Keratinocyte (primary cell): ENCODE measurements around the gene LONP1. TPM values are rescaled to one million over a fixed set of nuclear protein-coding genes. Genes with fewer than 3 reads are reported as not detected.

Experiments
- DNase-seq: peaks from one replicate; pipeline ENCODE4 v3.0.0-alpha.2; 2011; ENCODE audit warnings: low read depth, missing footprints, low spot score
- FAIRE-seq: peaks from 2 replicates; lab custom pipeline; 2011; peaks lifted over from hg19 to GRCh38; lab: Jason Lieb, UNC
- H2AFZ ChIP-seq: 2 replicates; pipeline ENCODE4 v1.6.0; 2012; ENCODE audit warnings: low read length, control low read depth, inconsistent platforms; ENCODE audit not compliant: control insufficient read depth
- H3K27ac ChIP-seq: 2 replicates; pipeline ENCODE4 v1.5.1; 2011; ENCODE audit warnings: low read length; ENCODE audit not compliant: control insufficient read depth, insufficient read depth
- H3K27me3 ChIP-seq: 3 replicates; pipeline ENCODE4 v1.6.0; 2011; ENCODE audit warnings: low read length; ENCODE audit not compliant: control insufficient read depth, insufficient read depth; ENCODE audit errors: extremely low read depth
- H3K36me3 ChIP-seq, 2 experiments: 2 replicates in 1 of 2; 3 replicates in 1 of 2; pipeline ENCODE4 v1.5.1; 2011; ENCODE audit warnings: low read length in 2 of 2, mild to moderate bottlenecking in 1 of 2; ENCODE audit not compliant: control insufficient read depth in 2 of 2, insufficient read depth in 2 of 2; ENCODE audit errors: extremely low read depth in 1 of 2
- H3K4me1 ChIP-seq: 3 replicates; pipeline ENCODE4 v1.5.1; 2011; ENCODE audit warnings: low read length; ENCODE audit not compliant: control insufficient read depth, insufficient read depth; ENCODE audit errors: extremely low read depth
- H3K4me2 ChIP-seq: 3 replicates; pipeline ENCODE4 v1.6.0; 2011; ENCODE audit warnings: low read depth, low read length; ENCODE audit not compliant: control insufficient read depth, insufficient read depth; ENCODE audit errors: extremely low read depth
- H3K4me3 ChIP-seq, 3 experiments: fragments of 200-600 bp in 1 of 3; sonication (generic) in 1 of 3; 2 replicates in 2 of 3; 3 replicates in 1 of 3; pipeline ENCODE4 v1.5.1; 2011 to 2016; ENCODE audit warnings: low read length in 3 of 3, mild to moderate bottlenecking in 3 of 3, control low read depth in 2 of 3, inconsistent platforms in 1 of 3, low read depth in 1 of 3, mixed read lengths in 1 of 3, mixed run types in 1 of 3, moderate library complexity in 1 of 3; ENCODE audit not compliant: control insufficient read depth in 2 of 3, insufficient read depth in 2 of 3; ENCODE audit errors: extremely low read depth in 1 of 3
- H3K79me2 ChIP-seq: 2 replicates; pipeline ENCODE4 v1.6.0; 2012; ENCODE audit warnings: low read length; ENCODE audit not compliant: control insufficient read depth, insufficient read depth
- H3K9ac ChIP-seq: 3 replicates; pipeline ENCODE4 v1.6.0; 2011; ENCODE audit warnings: low read length; ENCODE audit not compliant: control insufficient read depth, insufficient read depth; ENCODE audit errors: extremely low read depth
- H3K9me1 ChIP-seq: 3 replicates; pipeline ENCODE4 v1.6.0; 2011; ENCODE audit warnings: low read length; ENCODE audit not compliant: control insufficient read depth, insufficient read depth; ENCODE audit errors: extremely low read depth
- H3K9me3 ChIP-seq: 2 replicates; pipeline ENCODE4 v1.5.1; 2012; ENCODE audit warnings: low read depth, low read length; ENCODE audit not compliant: control insufficient read depth
- H4K20me1 ChIP-seq: 3 replicates; pipeline ENCODE4 v1.6.0; 2011; ENCODE audit warnings: low read length; ENCODE audit not compliant: control insufficient read depth, insufficient read depth; ENCODE audit errors: extremely low read depth
- CTCF ChIP-seq, 3 experiments: IDR thresholded peaks in 1 of 3; conservative IDR thresholded peaks in 1 of 3; optimal IDR thresholded peaks in 1 of 3; 2 replicates in 2 of 3; 3 replicates in 1 of 3; pipeline versions ENCODE3 to v1.5.1; 2011; ENCODE audit warnings: low read length in 3 of 3, mild to moderate bottlenecking in 3 of 3, moderate library complexity in 2 of 3, control low read depth in 1 of 3, inconsistent platforms in 1 of 3; ENCODE audit not compliant: insufficient read depth in 2 of 3; ENCODE audit errors: extremely low read depth in 1 of 3
- EZH2 ChIP-seq: IDR thresholded peaks from one replicate; pipeline ENCODE4 v1.6.1; 2012; ENCODE audit warnings: inconsistent platforms, mild to moderate bottlenecking, low read length, moderate library complexity
- dilution Hi-C: fragments of 300-500 bp; cut with MboI; formaldehyde crosslinking; loops from one replicate; pipeline ENCODE4 v1.7.0; 2020; ENCODE audit warnings: low sequenced_read_pairs; ENCODE audit not compliant: extremely low pct_ligation_motif_present
- polyA plus RNA-seq, 5 experiments: library from polyadenylated mRNA; depleted of rRNA in 3 of 5; stranded (reverse) in 3 of 5; stranded (forward) in 1 of 5; unstranded in 1 of 5; fragments of >200 nt; gene quantifications; 1 replicate in 1 of 5; 2 replicates in 3 of 5; 3 replicates in 1 of 5; pipeline versions ENCODE4 v1.2.1 to v1.2.3, GENCODE V29; 2011 to 2012; ENCODE audit warnings: missing spikeins in 2 of 5, low read depth in 1 of 5, low replicate concordance in 1 of 5

LONP1 gene
- polyA plus RNA-seq, 1 donor (not counting 4 experiments of a cell fraction or from before 2014, with no cell fraction given), result 24.2 TPM

- H3K27me3 ChIP-seq, result no peaks in the 10 kb centered on the region
- no peak for TF ChIP-seq CTCF (optimal IDR thresholded peaks at IDR 0.05 in 1 of 3, IDR thresholded peaks at IDR 0.05 in 1 of 3, conservative IDR thresholded peaks at IDR 0.05 in 1 of 3; ENCODE audit: extremely low read depth in 1 of 3, insufficient read depth in 2 of 3, low read length in 3 of 3)
- no peak for TF ChIP-seq EZH2
- DNase-seq (no peak), FAIRE-seq (no peak)
- no peaks in the 10 kb centered on the region for H3K9me1 ChIP-seq
- H3K79me2 ChIP-seq, result peaks cover 52% of the 10 kb centered on the region
- H3K9me3 ChIP-seq, result no peaks in the 10 kb centered on the region
- no peak overlapping the region for H3K4me2 ChIP-seq
- H3K9ac ChIP-seq, result no peak overlapping the region
- H2AFZ ChIP-seq, result no peak overlapping the region
- H3K27ac ChIP-seq, result no peak overlapping the region
- H4K20me1 ChIP-seq, result peaks cover 47% of the 10 kb centered on the region
- peaks cover 7% of the 10 kb centered on the region for H3K4me1 ChIP-seq
- peaks cover 14 to 64% of the 10 kb centered on the region in 2 experiments for H3K36me3 ChIP-seq
- dilution Hi-C loops, result no loop called here
- no peak overlapping the region for H3K4me3 ChIP-seq
These were observed 24.8 kb downstream of the LONP1 start for GRCh38 chr19:5694956-5695648.

- Histone ChIP-seq H3K36me3 (peaks cover 14 to 64% of the 10 kb centered on the region in 2 experiments), H3K27ac (no peak overlapping the region), H3K27me3 (no peaks in the 10 kb centered on the region), H3K4me1 (peaks cover 7% of the 10 kb centered on the region), H3K9ac (no peak overlapping the region), H3K9me1 (no peaks in the 10 kb centered on the region), H3K4me2 (no peak overlapping the region), H3K79me2 (peaks cover 52% of the 10 kb centered on the region), H3K9me3 (no peaks in the 10 kb centered on the region), H3K4me3 (no peak overlapping the region), H4K20me1 (peaks cover 47% of the 10 kb centered on the region), H2AFZ (no peak overlapping the region)
- dilution Hi-C loops, result no loop called here
- no peak for FAIRE-seq
- no peak for TF ChIP-seq CTCF (optimal IDR thresholded peaks at IDR 0.05 in 1 of 3, IDR thresholded peaks at IDR 0.05 in 1 of 3, conservative IDR thresholded peaks at IDR 0.05 in 1 of 3; ENCODE audit: extremely low read depth in 1 of 3, insufficient read depth in 2 of 3, low read length in 3 of 3)
- no peak for TF ChIP-seq EZH2
- no peak for DNase-seq
These were observed 25.6 kb downstream of the LONP1 start for GRCh38 chr19:5694167-5694955.
